Panc1 (cell line): ENCODE data around the gene DHRS13. TPM values are rescaled to one million over a fixed set of nuclear protein-coding genes. Genes with fewer than 3 reads are reported as not detected.

Experiments
- ATAC-seq: fragments of 200-7000 bp; cut with Tn5 transposase; 2 replicates; pipeline ENCODE4 v1.9.1; 2020; ENCODE audit warnings: mild to moderate bottlenecking, moderate library complexity
- BruUV-seq: library from RNA; stranded (reverse); fragments of 400-500 nt; replicated peaks from 2 replicates; lab custom pipeline; 2021; lab: Mats Ljungman, UMichigan
- CTCF ChIA-PET: fragments of 300-600 bp; sonication (Branson Sonifier 250); formaldehyde crosslinking; loops from one replicate; lab custom pipeline; 2022; ENCODE audit warnings: antibody characterized with exemption; lab: Charles Lee
- POLR2A ChIA-PET: fragments of 300-600 bp; sonication (Branson Sonifier 250); formaldehyde crosslinking; loops from one replicate; lab custom pipeline; 2022; ENCODE audit warnings: antibody characterized with exemption; lab: Charles Lee
- DNase-seq: peaks from one replicate; pipeline ENCODE4 v3.0.0-alpha.2; 2010; ENCODE audit warnings: low read depth, low spot score
- H3K27ac ChIP-seq: 2 replicates; pipeline ENCODE4 v1.5.1; 2011; ENCODE audit warnings: mild to moderate bottlenecking, low read length, inconsistent platforms
- H3K27me3 ChIP-seq: fragments of 200-500 bp; sonication (Bioruptor generic); 2 replicates; pipeline ENCODE4 v1.6.0; 2014; ENCODE audit warnings: low read length, inconsistent platforms; ENCODE audit not compliant: control insufficient read depth, insufficient read depth
- H3K36me3 ChIP-seq: fragments of 200-500 bp; sonication (Bioruptor generic); 2 replicates; pipeline ENCODE4 v1.5.1; 2014; ENCODE audit warnings: inconsistent platforms, mild to moderate bottlenecking, low read length, moderate library complexity; ENCODE audit not compliant: control insufficient read depth, insufficient read depth
- H3K4me1 ChIP-seq: 2 replicates; pipeline ENCODE4 v1.5.1; 2011; ENCODE audit warnings: inconsistent platforms, mild to moderate bottlenecking, low read length, moderate library complexity; ENCODE audit not compliant: control insufficient read depth, insufficient read depth
- H3K4me3 ChIP-seq, 2 experiments: 2 replicates each; pipeline ENCODE4 v1.5.1; 2011 to 2012; ENCODE audit warnings: low read depth in 2 of 2, low read length in 2 of 2, mild to moderate bottlenecking in 2 of 2, inconsistent platforms in 1 of 2, moderate library complexity in 1 of 2
- H3K9me3 ChIP-seq: fragments of 200-500 bp; sonication (Bioruptor generic); 2 replicates; pipeline ENCODE4 v1.5.1; 2014; ENCODE audit warnings: low read depth, mild to moderate bottlenecking, inconsistent platforms, low read length, moderate library complexity; ENCODE audit not compliant: control insufficient read depth, insufficient read depth
- CTCF ChIP-seq: fragments of 450-650 bp; IDR thresholded peaks from 2 replicates; pipeline ENCODE4 v1.5.1; 2017; ENCODE audit warnings: mild to moderate bottlenecking
- POLR2AphosphoS5 ChIP-seq: IDR thresholded peaks from 2 replicates; pipeline ENCODE4 v1.6.1; 2012; ENCODE audit warnings: mild to moderate bottlenecking, low read depth, low read length, moderate library complexity
- REST ChIP-seq, 2 experiments: IDR thresholded peaks; 2 replicates each; pipeline ENCODE4 v1.6.1; 2011 to 2012; ENCODE audit warnings: low read depth in 2 of 2, control low read depth in 1 of 2, low read length in 1 of 2, mild to moderate bottlenecking in 1 of 2, moderate library complexity in 1 of 2; ENCODE audit not compliant: insufficient read depth in 1 of 2
- SIN3A ChIP-seq: IDR thresholded peaks from 2 replicates; pipeline ENCODE4 v1.6.1; 2012; ENCODE audit warnings: low read depth, mild to moderate bottlenecking, low read length, moderate library complexity, borderline replicate concordance; ENCODE audit not compliant: insufficient read depth
- TCF7L2 ChIP-seq: IDR thresholded peaks from 2 replicates; pipeline ENCODE4 v1.6.1; 2011; ENCODE audit warnings: mild to moderate bottlenecking, low read depth, low read length, inconsistent platforms
- in situ Hi-C: cut with HindIII; loops from 2 replicates; pipeline ENCODE4 v1.10.0; 2016; ENCODE audit warnings: low sequenced_read_pairs, low pct_unique_long_range_greater_than_20kb
- intact Hi-C: fragments of 100-400 bp; cut with micrococcal nuclease; formaldehyde crosslinking; loops from one replicate; pipeline ENCODE4 v1.10.0; 2022; ENCODE audit not compliant: unreplicated experiment
- total RNA-seq: library from RNA; stranded (reverse); gene quantifications from one replicate; pipeline ENCODE4 v1.2.1, GENCODE V29; 2021; ENCODE audit not compliant: unreplicated experiment

The DHRS13 gene
- total RNA-seq, 1 experiment from 2014 or later: 5.2 TPM

- Histone ChIP-seq H3K27ac (no peak overlapping the region), H3K4me3 (no peak overlapping the region), H3K27me3 (no peaks in the 10 kb centered on the region), H3K9me3 (no peaks in the 10 kb centered on the region), H3K36me3 (peaks cover 6% of the 10 kb centered on the region), H3K4me1 (peaks cover 56% of the 10 kb centered on the region)
- no peak for DNase-seq
- CTCF ChIA-PET: interaction anchor here (0.6 kb wide), 2 partner anchors 117 to 473 kb away, joined by 3 to 4 read pairs; no protein-coding TSS in a partner anchor
- no peak for TF ChIP-seq REST (IDR thresholded peaks at IDR 0.05; ENCODE audit: insufficient read depth in 1 of 2, low read depth in 2 of 2, low read length in 1 of 2)
- no peak for TF ChIP-seq POLR2AphosphoS5
- no peak for TF ChIP-seq SIN3A
- TF ChIP-seq TCF7L2: no peak
- TF ChIP-seq CTCF: no peak
- in situ Hi-C loops (no loop called here), intact Hi-C loops (no loop called here)
- BruUV-seq: no TSS peak
- ATAC-seq: no peak
- POLR2A ChIA-PET: interaction anchor here (0.6 kb wide), 2 partner anchors 38 to 582 kb away, joined by 3 read pairs; no protein-coding TSS in a partner anchor
These were observed 37.8 kb upstream of the DHRS13 start for GRCh38 chr17:28940675-28941074.

GRCh38 chr17:28940142-28940541, 37.3 kb upstream of the DHRS13 start:
- in situ Hi-C loops (no loop called here), intact Hi-C loops (no loop called here)
- POLR2A ChIA-PET: no interaction called here
- DNase-seq (no peak), ATAC-seq (no peak)
- CTCF ChIA-PET: no interaction called here
- Histone ChIP-seq H3K27me3 (no peaks in the 10 kb centered on the region), H3K9me3 (no peaks in the 10 kb centered on the region), H3K27ac (no peak overlapping the region), H3K36me3 (peaks cover 6% of the 10 kb centered on the region), H3K4me3 (no peak overlapping the region), H3K4me1 (peaks cover 51% of the 10 kb centered on the region)
- TF ChIP-seq TCF7L2 (no peak), REST (IDR thresholded peaks at IDR 0.05; ENCODE audit: insufficient read depth in 1 of 2, low read depth in 2 of 2, low read length in 1 of 2) (no peak), SIN3A (no peak), POLR2AphosphoS5 (no peak), CTCF (no peak)
- no TSS peak for BruUV-seq
